Kidney glomerular epithelial cell (primary cell): ENCODE results near the gene CCDC14.
"Not testable (repeated sequence)": the region's sequence is repeated elsewhere in the genome, so short reads cannot be mapped to it uniquely, and the experiment has no call there.

ENCODE experiments used
- DNase-seq: peaks from one replicate; lab custom pipeline; 2025; lab: John Stamatoyannopoulos, UW

The CCDC14 gene

DNA sequence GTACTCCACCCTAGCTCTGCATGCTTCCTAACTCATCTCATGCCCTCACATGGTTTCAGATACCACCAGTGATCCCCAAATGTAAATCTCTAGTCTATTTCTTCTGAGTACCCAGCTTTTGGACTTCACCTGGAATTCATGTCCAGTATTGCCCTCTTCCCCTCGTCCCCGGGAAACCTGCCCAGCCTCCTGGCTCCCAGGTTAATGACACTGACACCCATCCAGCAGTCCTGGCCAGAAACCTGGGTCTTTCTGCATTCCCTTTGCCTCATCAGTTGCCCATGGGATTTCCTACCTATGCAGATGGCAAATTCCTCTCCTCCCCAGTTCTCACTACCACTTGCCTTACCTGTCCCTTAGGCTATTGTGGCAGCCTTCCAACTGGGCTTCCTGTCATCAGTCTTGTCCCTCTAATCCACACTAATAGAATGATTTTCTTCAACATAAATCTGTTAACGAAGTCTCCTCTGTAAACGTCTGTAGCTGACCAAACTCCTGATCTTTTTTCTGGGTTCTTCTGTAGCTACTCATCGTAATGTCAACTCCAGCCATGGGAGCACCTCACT is 61.6 kb downstream of the CCDC14 start:
- no peak for DNase-seq

DNA sequence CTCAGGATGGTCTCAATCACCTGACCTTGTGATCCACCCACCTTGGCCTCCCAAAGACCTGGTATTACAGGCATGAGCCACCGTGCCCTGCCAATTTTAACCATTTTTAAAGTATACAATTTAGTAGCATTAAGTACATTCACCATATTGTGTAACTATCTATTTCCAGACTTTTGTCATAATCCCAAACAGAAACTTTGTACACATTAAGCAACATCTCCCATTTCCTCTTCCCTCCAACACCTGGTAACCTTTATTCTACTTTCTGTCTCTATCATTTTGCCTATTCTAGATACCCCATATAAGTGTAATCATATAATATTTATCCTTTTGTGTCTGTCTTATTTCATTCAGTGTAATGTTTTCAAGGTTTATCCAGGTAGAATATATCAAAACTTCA is 68.0 kb downstream of the CCDC14 start:
- no peak for DNase-seq

DNA sequence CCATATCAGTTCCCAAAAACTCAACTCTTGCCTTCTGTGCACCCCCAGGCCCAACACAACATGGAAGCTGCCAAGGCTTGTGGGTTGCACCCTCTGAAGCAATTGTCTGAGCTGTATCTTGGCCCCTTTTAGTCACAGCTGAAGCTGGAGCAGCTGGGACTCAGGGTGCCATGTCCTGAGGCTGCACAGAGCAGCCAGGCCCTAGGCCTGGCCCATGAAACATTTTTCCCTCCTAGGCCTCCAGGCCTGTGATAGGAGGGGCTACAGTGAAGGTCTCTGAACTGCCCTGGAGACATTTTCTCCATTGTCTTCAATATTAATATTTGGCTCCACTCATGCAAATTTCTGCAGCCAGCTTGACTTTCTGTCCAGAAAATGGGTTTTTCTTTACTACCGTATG is 68.8 kb downstream of the CCDC14 start:
- no peak for DNase-seq

DNA sequence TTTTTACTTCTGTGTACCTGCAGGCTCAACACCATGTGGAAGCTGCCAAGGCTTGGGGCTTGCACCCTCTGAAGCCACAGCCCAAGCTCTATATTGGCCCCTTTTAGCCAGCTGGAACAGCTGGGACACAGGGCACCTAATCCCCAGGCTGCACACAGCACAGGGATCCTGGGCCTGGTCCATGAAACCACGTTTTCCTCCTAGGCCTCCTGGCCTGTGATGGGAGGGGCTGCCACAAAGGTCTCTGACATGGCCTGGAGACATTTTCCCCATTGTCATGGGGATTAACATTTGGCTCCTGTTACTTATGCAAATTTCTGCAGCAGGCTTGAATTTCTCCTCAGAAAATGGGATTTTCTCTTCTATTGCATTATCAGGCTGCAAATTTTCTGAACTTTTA is 70.0 kb downstream of the CCDC14 start:
- DNase-seq, result not testable (repeated sequence)

DNA sequence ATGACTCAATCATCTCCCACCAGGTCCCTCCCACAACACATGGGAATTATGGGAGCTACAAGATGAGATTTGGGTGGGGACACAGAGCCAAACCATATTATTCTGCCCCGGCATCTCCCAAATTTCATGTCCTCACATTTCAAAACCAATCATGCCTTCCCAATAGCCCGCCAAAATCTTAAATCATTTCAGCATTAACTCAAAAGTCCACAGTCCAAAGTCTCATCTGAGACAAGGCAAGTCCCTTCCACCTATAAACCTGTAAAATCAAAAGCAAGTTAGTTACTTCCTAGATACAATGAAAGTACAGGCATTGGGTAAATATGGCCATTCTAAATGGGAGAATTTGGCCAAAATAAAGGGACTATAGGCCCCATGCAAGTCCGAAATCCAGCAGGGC is 70.9 kb downstream of the CCDC14 start:
- DNase-seq, result not testable (repeated sequence)

DNA sequence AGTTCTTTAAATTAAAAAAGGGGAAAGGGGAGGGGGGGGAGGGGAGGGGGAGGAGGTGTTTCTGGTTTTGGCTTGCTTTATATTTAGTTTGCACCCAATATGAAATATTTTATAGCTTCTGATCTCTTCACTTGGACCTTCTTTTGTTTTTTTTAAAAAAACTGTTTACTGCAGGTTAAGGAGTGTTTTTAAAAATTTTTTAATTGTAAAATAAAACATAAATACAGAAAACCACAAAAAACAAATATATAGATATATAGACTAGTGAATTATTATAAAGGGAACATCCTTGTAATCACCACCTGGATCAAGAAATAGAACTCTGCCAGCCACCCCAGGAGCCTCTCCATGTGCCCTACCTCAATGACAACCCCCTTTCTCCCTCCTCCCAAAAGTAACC is 76.0 kb downstream of the CCDC14 start:
- no peak for DNase-seq

DNA sequence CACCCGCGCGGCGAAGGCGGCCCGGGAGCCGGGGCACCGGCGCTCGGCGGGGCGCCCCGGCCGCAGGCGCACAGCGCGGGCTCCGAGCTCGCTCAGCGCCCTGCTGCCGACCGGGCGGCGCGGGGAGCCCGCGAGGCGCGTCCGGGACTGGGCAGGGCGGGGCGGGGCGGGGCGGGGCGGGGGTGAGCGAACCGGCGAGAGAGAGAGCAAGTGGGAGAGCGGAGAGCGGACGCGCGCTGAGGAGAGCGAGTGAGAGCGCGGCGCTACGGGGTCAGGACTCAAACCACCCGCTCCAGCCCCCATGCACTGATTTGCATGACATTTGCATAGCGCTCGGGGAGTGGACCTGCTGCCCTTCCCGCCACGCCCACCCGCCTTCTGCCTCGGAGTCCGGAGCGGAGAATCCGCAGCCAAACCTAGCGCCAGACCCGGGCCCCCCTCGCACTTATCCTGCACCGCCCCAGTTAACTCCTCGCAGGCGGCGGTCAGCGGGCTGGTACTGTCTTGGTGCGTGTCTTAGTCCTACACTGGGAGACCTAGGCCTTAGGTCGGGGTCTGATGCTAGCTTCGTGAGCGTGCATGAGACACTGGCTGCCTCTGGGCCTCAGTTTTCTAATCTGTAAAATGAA is 76.7 kb downstream of the CCDC14 start, which contains the start of gene MYLK:
Gene MYLK, minus strand, starts transcription at position 130 of the 629 bp plus-strand sequence. CDS start 90,491 bp downstream, outside the sequence.
- peak; percentile 86 for DNase-seq

DNA sequence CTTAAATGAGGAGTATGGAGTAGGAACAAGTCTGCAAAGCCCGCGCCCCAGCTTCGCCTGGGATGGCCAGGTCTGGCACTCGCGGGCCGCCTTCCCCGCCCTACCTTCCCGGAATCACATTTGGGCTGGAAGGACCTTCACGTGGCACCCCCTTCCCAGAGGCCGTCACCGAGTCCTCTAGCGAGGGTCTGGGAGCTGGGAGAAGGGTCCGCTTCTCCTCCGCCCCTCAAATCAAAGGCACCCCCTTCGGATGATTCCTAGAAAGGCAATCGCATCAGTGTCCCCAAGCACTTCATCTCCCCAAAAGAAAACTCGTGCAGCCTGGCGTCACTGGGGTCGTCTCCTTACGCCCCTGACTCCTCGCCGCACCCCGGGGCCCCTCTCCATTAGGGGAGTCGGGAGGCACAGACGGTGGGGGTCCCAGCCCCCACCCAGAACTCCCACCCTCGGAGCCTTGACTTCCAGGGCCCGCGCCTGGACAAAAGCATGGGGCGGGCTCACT is 77.3 kb downstream of the CCDC14 start:
- DNase-seq, result no peak

DNA sequence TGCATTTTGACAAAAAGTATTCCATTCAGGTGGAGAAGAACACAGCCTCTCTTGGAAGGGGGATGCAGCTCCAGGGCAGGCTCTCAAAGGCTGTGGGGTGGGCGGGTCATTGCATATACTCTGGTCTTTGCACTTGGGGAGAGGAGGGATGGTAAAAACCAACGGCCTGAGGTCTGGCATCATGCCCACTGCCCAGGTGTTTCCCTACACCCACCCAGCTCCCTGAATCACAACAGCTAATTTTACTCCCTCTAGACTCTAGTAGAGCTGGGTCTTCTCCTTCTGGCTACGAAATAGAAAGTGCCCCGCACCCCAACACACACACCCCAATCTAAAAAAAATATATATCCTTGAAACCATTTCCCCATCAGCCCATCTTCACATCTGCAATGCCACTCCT is 77.9 kb downstream of the CCDC14 start:
- DNase-seq, result no peak

DNA sequence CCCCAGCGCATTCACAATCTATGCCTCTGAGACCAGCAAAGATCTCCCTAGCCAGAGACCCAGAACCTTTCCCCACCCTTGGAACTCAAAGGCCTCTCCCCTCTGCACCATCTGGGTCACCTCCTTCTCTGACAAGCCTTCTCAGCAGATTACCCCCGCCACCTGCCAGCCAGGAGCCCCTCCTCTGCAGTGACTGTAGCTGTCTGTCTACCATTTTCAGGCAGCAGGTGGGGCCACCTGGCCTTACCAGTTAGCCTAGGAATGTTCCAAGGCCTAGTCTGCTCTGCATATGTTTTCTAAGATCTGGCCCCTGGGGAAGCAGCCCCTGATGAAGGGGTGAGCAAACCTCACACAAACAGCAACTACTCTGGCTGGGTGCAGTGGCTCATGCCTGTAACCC is 79.3 kb downstream of the CCDC14 start:
- DNase-seq, result no peak

DNA sequence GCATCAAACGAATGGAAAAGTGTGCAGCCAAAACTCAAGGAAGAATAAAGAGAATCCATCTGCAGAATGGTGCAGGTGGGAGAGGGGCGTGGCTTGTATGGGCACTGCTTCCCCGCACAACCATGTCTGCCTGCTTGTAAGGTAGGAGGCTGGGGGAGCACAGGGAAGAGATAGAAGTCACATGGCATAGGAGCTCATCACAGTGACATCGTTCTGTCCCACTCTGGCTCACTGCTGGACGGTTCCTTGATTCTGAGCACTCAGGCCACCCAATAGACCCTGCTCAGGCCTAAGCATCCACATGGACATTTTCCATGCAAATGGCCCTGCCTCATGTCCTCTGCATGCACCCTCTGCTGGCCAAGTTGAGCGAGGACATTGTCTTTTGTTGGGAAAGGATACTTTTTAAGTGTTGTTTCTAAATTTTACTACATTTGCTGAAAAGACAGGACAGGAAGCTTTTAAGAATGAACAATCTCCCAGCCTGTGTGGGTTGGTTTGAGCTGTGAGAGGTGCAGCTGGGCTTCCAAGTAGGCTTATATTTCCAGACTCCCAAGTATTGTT is 79.9 kb downstream of the CCDC14 start:
- DNase-seq, result peak; percentile 21

DNA sequence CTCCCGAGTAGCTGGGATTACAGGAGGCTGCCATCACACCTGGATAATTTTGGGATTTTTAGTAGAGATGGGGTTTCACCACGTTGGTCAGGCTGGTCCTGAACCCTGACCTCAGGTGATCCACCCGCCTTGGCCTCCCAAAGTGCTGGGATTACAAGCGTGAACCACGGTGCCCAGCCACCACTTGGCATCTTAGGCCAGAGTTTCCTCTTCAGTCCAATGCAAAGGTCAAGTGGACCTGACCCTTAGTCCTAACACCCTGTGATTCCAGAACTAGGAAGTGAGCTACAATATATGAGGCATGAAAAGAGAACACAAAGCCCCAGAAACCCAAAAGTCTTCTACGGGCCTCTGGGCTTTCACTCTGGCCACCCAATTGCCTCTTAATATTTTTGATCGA is 82.2 kb downstream of the CCDC14 start:
- DNase-seq, result no peak

DNA sequence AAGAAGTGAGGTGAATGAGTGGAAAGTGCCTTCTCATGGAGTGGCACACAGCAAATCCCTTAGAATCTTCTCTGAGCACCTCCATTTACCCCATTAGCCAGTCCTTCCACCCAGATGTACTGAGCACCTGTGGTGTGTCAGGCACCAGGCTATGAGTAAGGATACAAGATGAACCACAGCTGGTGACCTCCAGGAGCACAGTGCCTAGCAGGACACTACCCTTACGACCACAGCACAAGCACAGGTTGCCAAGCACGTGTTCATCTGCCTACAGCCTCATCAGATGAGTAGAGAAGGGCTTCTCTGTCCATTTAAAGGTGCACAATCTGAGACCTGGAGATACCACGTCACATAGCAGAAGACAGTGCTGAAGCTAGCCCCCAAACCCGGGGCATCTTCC is 83.1 kb downstream of the CCDC14 start:
- no peak for DNase-seq

DNA sequence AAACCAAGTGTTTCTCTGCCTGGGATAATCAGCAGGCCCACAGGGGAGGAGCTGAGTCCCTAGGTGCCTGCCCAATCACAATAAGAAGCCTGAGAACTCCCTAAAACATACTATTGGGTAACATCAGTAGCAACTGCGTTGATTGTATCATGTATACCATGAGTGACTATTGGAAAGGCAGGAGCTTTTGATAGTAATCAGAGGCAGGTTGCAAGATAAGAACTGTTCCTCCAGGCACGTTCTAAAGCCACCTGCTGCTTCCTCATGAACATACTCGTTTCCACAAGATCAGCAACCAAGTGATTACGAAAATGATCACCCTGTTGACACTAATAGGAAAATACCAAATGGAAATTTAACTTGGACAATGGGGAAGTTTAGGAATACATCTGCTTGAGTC is 83.6 kb downstream of the CCDC14 start:
- no peak for DNase-seq

DNA sequence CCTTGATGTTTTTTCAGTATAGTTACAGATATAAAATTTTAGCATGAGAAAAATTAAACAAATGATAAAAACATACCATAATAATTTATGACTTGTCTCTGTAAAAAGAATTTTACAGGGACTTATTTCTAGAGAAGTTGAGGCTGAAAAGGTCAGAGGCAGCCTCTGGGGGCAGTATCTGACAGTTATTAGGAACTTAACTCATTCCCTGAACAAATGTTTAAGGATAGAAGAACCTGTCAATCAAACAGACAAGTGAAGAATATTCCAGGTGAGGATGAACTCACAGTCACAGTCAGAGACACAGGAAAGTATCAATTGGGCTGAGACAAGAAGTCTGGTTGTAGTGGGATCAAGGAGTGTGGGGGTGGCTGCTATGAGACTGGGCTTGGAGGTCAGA is 84.2 kb downstream of the CCDC14 start:
- DNase-seq, result no peak

DNA sequence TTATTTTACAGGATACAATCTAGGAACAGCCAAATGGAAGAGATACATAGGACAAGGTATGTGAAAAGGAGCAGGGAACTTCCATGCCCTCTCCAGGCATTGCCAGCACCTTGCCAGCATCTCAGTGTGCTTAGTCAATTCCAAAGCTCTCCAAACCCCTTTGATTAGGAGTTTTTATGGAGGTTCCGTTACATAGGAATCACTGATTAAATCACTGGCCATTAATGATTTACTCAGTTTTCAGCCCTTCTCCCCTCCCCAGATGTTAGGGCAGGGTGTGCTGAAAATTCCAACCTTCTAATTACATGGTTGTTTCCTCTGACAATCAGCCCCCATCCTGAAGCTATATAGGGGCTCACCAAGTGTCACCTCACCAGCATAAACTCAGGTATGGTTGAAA is 88.4 kb downstream of the CCDC14 start:
- DNase-seq, result peak; percentile 19

DNA sequence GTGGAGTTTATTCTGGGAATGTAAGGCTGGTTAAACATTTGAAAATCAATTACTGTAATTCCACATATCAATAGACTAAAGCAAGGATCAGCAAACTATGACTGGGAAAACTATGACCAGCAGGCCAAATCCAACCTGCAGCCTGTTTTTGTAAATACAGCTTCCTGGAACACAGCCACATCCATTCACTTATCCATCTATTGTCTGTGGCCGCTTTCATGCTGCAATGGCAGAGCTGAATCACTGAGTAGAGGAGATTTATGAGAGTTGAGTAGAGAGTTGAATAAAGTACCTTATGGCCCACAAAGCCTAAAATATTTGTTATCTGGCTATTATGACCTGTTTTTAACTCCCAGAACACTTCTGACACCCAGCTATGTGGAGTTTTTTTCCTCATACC is 89.1 kb downstream of the CCDC14 start:
- DNase-seq, result peak; percentile 86

DNA sequence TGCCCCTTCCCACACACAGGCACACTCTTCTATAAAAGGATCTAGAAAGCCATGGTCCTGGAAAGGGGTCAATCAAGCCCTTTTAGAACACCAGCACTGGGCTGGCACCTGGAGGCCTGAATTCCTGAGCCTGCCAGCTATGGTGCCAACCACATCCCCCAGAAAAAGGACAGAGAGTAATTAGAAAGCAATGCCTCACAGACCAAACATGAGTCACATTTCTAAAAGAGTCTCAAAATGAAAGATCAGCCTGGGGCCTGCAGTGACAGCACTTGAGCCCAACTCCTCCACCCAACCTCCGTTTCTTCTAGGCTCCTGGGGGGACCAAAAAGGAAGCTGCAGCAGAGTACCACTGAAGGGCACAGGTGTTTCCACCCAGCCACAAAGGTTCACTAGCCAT is 91.0 kb downstream of the CCDC14 start:
- peak; percentile 76 for DNase-seq

DNA sequence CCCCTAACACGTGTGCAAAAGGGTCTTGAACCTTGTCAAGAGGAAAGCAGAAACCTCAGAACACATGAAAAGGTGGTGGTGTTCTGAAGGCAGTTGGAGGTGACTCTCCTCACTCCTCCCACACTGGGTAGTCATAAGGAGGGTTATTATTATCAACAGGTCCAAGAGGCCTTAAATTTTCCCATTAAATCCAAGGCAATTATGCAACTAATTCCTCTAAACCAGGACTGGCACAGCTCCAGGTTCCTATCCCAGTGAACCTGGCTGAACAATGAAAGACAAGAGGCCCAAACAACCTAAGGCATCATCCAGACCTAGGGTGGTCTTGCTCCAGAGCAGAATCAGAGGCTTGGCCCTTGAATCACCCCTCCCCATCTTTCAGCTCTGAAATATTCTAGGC is 91.9 kb downstream of the CCDC14 start:
- no peak for DNase-seq

DNA sequence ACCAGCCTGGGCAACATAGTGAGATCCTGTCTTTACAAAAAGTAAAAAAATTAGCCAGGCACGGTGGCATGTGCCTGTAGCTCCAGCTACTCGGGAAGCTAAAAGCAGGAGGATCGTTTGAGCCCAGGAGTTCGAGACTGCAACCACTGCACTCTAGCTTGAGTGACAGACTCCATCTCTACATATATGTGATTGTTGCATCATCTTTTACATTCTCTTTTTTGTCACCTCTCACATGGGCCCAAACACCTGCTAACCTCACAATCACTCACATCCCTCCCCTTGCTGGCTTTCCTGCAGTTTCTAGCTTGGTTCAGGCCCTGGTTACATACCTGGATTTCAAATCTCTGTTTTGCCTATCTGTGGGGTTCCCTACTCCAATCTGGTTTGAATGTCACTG is 96.3 kb downstream of the CCDC14 start:
- no peak for DNase-seq
